ENCODE data around the gene CAMTA1.

CAMTA1 gene

DNA sequence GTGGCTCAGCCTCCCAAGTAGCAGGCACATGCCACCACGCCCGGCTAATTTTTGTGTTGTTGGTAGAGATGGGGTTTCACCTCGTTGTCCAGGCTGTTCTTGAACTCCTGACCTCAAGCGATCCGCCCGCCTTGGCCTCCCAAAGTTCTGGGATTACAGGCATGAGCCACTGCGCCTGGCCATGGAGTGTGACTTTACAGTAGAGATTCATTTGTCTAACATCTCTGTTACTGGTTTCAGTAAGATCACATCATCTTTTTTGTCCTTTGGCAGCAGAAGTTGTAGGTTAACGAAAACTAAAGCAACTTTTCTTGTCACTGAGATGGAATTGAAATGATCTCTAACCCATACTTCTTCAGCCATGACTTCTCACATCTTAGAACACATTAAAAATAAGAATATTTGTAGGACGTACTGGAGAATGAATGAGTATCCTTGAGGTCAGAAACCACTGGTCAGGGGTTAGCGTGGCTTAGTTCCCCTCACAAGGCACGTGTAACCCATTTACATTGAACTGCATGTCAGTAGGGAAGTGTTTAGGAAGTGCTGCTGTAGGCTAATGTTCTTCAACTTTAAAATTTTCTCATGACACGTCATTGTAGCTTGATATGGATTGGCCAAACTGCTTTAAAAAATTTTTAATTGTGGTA, 75.9 kb downstream of the CAMTA1 start:
- H3K27ac ChIP-seq (ENCODE audit: low read depth, low read length), result no peak overlapping the region

DNA sequence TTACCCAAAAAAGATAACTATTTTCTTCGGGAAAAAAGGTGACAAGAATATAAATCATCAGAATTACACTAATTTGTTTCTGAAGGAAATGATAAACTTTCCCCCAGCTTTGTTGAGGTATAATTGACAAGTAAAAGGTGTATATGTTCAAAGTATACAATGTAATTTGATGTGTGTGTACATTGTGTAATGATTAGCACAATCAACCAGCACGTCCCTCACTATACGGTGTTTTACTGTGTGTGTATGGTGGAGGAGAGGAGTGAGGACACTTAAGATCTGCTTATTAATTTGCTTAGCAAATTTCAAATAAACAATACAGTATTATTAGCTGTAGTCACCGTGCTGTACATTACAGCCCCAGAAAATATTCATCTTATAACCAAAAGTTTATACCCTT, 77.7 kb downstream of the CAMTA1 start:
- H2AFZ ChIP-seq (ENCODE audit: low read depth, low read length, severe bottlenecking), result no peak overlapping the region
- H3K4me2 ChIP-seq (ENCODE audit: low read depth, low read length, poor library complexity, severe bottlenecking), result no peak overlapping the region
- peaks cover 5% of the 10 kb centered on the region; the same call in 1 of the 2 replicates for H3K79me2 ChIP-seq (ENCODE audit: insufficient read depth, low read length)
- H3K27me3 ChIP-seq (ENCODE audit: low read length), result no peaks in the 10 kb centered on the region
- no peak overlapping the region for H3K9ac ChIP-seq (ENCODE audit: low read length)
- H3K27ac ChIP-seq (ENCODE audit: low read depth, low read length), result no peak overlapping the region
- no peaks in the 10 kb centered on the region for H3K9me3 ChIP-seq (ENCODE audit: insufficient read depth, low read length)
- no peaks in the 10 kb centered on the region; the same call in 1 of the 2 replicates for H4K20me1 ChIP-seq (ENCODE audit: low read depth, low read length)
- no peaks in the 10 kb centered on the region for H3K9me2 ChIP-seq (replicated peaks; ENCODE audit: insufficient read depth, low read length)
- no peaks in the 10 kb centered on the region for H3F3A ChIP-seq (ENCODE audit: insufficient read depth)
- H3K4me3 ChIP-seq (ENCODE audit: insufficient read depth, low read length, poor library complexity, severe bottlenecking), result no peak overlapping the region
- no peak for TF ChIP-seq EZH2phosphoT487 (conservative IDR thresholded peaks at IDR 0.05; ENCODE audit: low read length)
- TF ChIP-seq, protein P1, sequence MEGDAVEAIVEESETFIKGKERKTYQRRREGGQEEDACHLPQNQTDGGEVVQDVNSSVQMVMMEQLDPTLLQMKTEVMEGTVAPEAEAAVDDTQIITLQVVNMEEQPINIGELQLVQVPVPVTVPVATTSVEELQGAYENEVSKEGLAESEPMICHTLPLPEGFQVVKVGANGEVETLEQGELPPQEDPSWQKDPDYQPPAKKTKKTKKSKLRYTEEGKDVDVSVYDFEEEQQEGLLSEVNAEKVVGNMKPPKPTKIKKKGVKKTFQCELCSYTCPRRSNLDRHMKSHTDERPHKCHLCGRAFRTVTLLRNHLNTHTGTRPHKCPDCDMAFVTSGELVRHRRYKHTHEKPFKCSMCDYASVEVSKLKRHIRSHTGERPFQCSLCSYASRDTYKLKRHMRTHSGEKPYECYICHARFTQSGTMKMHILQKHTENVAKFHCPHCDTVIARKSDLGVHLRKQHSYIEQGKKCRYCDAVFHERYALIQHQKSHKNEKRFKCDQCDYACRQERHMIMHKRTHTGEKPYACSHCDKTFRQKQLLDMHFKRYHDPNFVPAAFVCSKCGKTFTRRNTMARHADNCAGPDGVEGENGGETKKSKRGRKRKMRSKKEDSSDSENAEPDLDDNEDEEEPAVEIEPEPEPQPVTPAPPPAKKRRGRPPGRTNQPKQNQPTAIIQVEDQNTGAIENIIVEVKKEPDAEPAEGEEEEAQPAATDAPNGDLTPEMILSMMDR (IDR thresholded peaks at IDR 0.05; ENCODE audit: insufficient read depth, low read length, poor library complexity, severe bottlenecking), result no peak
- no peaks in the 10 kb centered on the region for H3K36me3 ChIP-seq (ENCODE audit: low read length)

More for the DNA sequence above, 75.9 kb downstream of the CAMTA1 start:
- TF ChIP-seq EZH2phosphoT487 (conservative IDR thresholded peaks at IDR 0.05; ENCODE audit: low read length), result no peak
- TF ChIP-seq, protein P1 (IDR thresholded peaks at IDR 0.05; ENCODE audit: insufficient read depth, low read length, poor library complexity, severe bottlenecking), result no peak
- Histone ChIP-seq H3K9me2 (replicated peaks; ENCODE audit: insufficient read depth, low read length) (no peaks in the 10 kb centered on the region), H3K9me3 (ENCODE audit: insufficient read depth, low read length) (no peaks in the 10 kb centered on the region), H4K20me1 (ENCODE audit: low read depth, low read length) (no peaks in the 10 kb centered on the region; the same call in 1 of the 2 replicates), H3K4me3 (ENCODE audit: insufficient read depth, low read length, poor library complexity, severe bottlenecking) (no peak overlapping the region), H3F3A (ENCODE audit: insufficient read depth) (no peaks in the 10 kb centered on the region), H3K9ac (ENCODE audit: low read length) (no peak overlapping the region), H2AFZ (ENCODE audit: low read depth, low read length, severe bottlenecking) (no peak overlapping the region), H3K27me3 (ENCODE audit: low read length) (no peaks in the 10 kb centered on the region), H3K36me3 (ENCODE audit: low read length) (no peaks in the 10 kb centered on the region), H3K79me2 (ENCODE audit: insufficient read depth, low read length) (peaks cover 5% of the 10 kb centered on the region; the same call in 1 of the 2 replicates), H3K4me2 (ENCODE audit: low read depth, low read length, poor library complexity, severe bottlenecking) (no peak overlapping the region)

DNA sequence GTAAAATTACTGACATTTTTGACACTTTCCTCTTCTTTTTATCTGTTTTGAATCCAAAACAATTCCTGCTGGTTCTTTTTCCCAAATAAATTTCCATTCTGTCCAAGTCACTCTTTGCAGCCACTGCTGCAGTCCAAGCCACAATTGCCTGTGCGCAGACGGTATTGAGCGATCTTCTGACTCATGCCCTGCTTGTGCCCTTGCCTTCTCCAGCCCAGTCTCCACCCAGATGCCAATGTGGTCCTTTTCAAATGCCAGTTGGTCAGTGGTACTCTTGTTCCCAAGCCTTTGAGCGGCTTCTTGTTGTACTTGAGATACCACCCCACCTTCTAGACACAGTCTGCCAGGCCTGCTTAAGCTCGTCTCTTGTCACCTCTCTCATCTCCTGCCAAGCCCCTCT, 78.9 kb downstream of the CAMTA1 start:
- H3K9me2 ChIP-seq (replicated peaks; ENCODE audit: insufficient read depth, low read length), result no peaks in the 10 kb centered on the region
- H3K27me3 ChIP-seq (ENCODE audit: low read length), result no peaks in the 10 kb centered on the region
- TF ChIP-seq, protein P1 (IDR thresholded peaks at IDR 0.05; ENCODE audit: insufficient read depth, low read length, poor library complexity, severe bottlenecking), result no peak
- TF ChIP-seq EZH2phosphoT487 (conservative IDR thresholded peaks at IDR 0.05; ENCODE audit: low read length), result no peak
- H3K79me2 ChIP-seq (ENCODE audit: insufficient read depth, low read length), result peaks cover 5% of the 10 kb centered on the region; the same call in 1 of the 2 replicates
- no peaks in the 10 kb centered on the region; the same call in 1 of the 2 replicates for H4K20me1 ChIP-seq (ENCODE audit: low read depth, low read length)
- no peak overlapping the region for H3K9ac ChIP-seq (ENCODE audit: low read length)
- no peaks in the 10 kb centered on the region for H3F3A ChIP-seq (ENCODE audit: insufficient read depth)
- no peak overlapping the region for H3K4me3 ChIP-seq (ENCODE audit: insufficient read depth, low read length, poor library complexity, severe bottlenecking)
- no peak overlapping the region for H3K4me2 ChIP-seq (ENCODE audit: low read depth, low read length, poor library complexity, severe bottlenecking)
- H2AFZ ChIP-seq (ENCODE audit: low read depth, low read length, severe bottlenecking), result no peak overlapping the region
- no peaks in the 10 kb centered on the region for H3K9me3 ChIP-seq (ENCODE audit: insufficient read depth, low read length)
- no peak overlapping the region for H3K27ac ChIP-seq (ENCODE audit: low read depth, low read length)
- no peaks in the 10 kb centered on the region for H3K36me3 ChIP-seq (ENCODE audit: low read length)

Measured in SU-DHL-6 (cell line).